Brain microvascular endothelial cell (primary cell): ENCODE measurements around the gene TAF12.

Source experiments
- DNase-seq: peaks from one replicate; pipeline ENCODE4 v3.0.0-alpha.2; 2020
- H3K27ac ChIP-seq: fragments of 250-450 bp; sonication (Bioruptor Pico); 2 replicates; pipeline ENCODE4 v1.5.1; 2020; ENCODE audit warnings: mild to moderate bottlenecking, moderate library complexity
- H3K27me3 ChIP-seq: fragments of 250-450 bp; sonication (Bioruptor Pico); replicated peaks from 2 replicates; pipeline ENCODE4 v1.5.1; 2020; ENCODE audit warnings: mild to moderate bottlenecking
- H3K36me3 ChIP-seq: fragments of 250-450 bp; sonication (Bioruptor Pico); replicated peaks from 2 replicates; pipeline ENCODE4 v1.5.1; 2020; ENCODE audit warnings: mild to moderate bottlenecking
- H3K4me3 ChIP-seq: 2 replicates; pipeline ENCODE4 v1.5.1; 2011; ENCODE audit warnings: low read depth, mild to moderate bottlenecking, control low read depth, low read length, moderate library complexity
- in situ Hi-C: cut with HindIII; loops from 2 replicates; pipeline ENCODE4 v1.10.0; 2017; ENCODE audit warnings: low sequenced_read_pairs, low pct_ligation_motif_present
- TF ChIP-seq, protein P1 (sequence below): IDR thresholded peaks from 2 replicates; pipeline ENCODE4 v1.5.1; 2011; ENCODE audit warnings: low read depth, mild to moderate bottlenecking, moderate library complexity, low read length, control low read depth, inconsistent platforms; ENCODE audit errors: missing control alignments

The TAF12 gene

DNA sequence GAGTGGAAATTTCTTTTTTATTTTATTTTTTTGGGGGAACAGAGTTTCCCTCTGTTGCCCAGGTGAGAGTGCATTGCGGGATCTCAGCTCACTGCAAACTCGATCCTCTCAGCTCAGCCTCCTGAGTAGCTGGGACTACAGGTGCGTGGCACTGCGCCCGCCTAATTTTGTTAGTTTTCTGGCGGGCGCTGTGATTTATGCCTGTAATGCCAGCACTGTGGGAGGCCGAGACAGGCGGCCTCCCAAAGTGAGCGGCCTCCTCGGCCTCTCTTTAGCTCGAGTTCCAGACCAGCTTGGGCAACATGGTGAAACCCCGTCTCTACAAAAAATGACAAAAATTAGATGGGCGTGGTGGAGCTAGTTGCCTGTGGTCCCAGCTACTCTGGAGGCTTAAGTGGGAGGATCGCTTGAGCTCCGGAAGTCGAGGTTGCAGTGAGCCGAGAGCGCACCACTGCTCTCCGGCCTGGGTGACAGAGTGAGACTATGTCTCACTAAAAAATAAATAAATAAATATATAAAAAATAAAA is 28.4 kb upstream of the TAF12 start:
- Histone ChIP-seq H3K4me3 (no peak overlapping the region), H3K27ac (no peak overlapping the region), H3K36me3 (no peaks in the 10 kb centered on the region), H3K27me3 (no peaks in the 10 kb centered on the region)
- in situ Hi-C loops, result no loop called here
- TF ChIP-seq, protein P1, sequence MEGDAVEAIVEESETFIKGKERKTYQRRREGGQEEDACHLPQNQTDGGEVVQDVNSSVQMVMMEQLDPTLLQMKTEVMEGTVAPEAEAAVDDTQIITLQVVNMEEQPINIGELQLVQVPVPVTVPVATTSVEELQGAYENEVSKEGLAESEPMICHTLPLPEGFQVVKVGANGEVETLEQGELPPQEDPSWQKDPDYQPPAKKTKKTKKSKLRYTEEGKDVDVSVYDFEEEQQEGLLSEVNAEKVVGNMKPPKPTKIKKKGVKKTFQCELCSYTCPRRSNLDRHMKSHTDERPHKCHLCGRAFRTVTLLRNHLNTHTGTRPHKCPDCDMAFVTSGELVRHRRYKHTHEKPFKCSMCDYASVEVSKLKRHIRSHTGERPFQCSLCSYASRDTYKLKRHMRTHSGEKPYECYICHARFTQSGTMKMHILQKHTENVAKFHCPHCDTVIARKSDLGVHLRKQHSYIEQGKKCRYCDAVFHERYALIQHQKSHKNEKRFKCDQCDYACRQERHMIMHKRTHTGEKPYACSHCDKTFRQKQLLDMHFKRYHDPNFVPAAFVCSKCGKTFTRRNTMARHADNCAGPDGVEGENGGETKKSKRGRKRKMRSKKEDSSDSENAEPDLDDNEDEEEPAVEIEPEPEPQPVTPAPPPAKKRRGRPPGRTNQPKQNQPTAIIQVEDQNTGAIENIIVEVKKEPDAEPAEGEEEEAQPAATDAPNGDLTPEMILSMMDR, result no peak
- DNase-seq, result no peak

DNA sequence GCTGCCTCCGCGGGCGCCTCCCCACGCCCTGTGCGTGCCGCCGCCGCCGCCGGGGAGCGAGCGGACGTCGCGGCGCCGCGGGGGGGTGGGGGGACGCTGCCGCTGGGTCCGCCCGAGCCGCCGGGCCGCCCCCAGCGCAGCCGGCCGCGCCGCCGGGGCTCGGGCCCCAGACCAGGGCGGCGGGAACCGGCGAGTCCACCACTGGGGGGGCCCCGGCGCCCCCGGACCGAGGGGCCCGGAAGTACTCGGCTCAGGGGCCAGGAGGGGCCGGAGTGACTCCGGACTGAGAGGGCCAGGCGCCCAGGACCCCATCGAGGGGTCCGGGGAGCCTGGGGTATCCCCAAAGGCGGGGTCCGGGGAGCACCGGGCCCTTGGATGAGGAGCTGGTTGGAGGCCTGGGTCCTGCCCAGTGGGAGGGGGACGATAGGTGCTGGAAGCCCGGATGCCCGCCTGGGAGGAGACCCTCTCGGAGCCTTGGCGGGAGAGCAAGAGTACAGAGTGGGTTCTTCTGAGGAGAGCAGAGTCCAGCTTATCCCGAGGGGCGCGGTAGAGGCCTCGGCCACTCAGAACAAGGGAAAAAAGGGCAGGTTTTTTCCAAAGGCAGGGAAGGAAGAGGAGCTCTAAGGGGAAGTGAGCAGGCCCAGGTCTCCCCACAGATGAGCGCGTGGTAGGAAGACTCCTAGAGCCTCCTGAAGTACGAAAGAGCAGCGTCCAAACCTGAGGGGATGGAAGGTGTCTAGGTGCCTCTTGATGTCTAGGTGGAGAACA is 26.3 kb upstream of the TAF12 start:
- Histone ChIP-seq H3K27me3 (no peaks in the 10 kb centered on the region), H3K4me3 (peak overlapping the region; percentile 79), H3K36me3 (no peaks in the 10 kb centered on the region), H3K27ac (peak overlapping the region; percentile 89)
- in situ Hi-C loops, result no loop called here
- TF ChIP-seq, protein P1, result no peak
- peak; percentile 12 for DNase-seq

GRCh38 chr1:28668191-28668955 is 25.5 kb upstream of the TAF12 start, which contains the start of gene GMEB1:
Gene GMEB1, plus strand, starts transcription at chr1:28668784. Its CDS starts 14,829 bp downstream, at chr1:28683613.
- Histone ChIP-seq H3K4me3 (peak within 1 kb of the TSS; percentile 79), H3K36me3 (no peaks in the 10 kb centered on the region), H3K27ac (peak within 1 kb of the TSS; percentile 93), H3K27me3 (no peaks in the 10 kb centered on the region)
- in situ Hi-C loops, result no loop called here
- TF ChIP-seq, protein P1, result no peak
- peak; percentile 56 for DNase-seq

GRCh38 chr1:28666806-28667205 is 23.9 kb upstream of the TAF12 start:
- TF ChIP-seq, protein P1, result no peak
- no peaks in the 10 kb centered on the region for H3K36me3 ChIP-seq
- no peak overlapping the region for H3K4me3 ChIP-seq
- no peaks in the 10 kb centered on the region for H3K27me3 ChIP-seq
- in situ Hi-C loops, result no loop called here
- no peak for DNase-seq
- no peak overlapping the region for H3K27ac ChIP-seq

DNA sequence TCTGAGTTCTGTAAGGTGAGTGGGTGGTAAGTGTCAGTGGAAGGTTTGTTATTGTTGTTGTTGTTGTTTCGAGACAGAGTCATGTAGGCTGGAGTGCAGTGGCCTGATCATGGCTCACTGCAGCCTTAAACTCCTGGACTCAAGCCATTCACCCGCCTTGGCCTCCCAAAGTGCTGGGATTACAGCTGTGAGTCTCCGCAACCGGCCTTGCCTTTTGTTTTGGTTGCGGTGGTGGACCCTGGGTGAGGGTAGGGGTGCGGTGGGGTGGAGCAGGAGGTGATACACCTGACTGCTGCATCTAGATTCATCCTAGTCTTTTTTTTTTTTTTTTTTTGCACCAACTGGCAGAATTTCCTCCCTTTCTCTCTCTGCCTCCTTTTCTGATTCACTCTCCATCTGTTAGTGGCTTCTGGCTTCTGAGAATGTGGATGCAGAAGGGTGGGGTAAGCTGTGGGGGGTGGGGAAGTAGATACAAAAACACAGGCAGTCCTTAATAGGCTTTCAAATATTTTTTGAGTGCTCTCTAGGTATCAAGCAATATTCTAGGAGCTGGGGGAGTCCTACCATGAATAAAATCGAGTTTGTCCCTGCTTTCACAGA is 21.1 kb upstream of the TAF12 start:
- no peak overlapping the region for H3K27ac ChIP-seq
- no peaks in the 10 kb centered on the region for H3K27me3 ChIP-seq
- DNase-seq, result no peak
- no peak overlapping the region for H3K4me3 ChIP-seq
- no peaks in the 10 kb centered on the region for H3K36me3 ChIP-seq
- in situ Hi-C loops, result no loop called here
- TF ChIP-seq, protein P1, result no peak
